Endothelial cell of umbilical vein (primary cell): Measurements from ENCODE around the gene UNC5A. TPM values are rescaled to one million over a fixed set of nuclear protein-coding genes. Genes with fewer than 3 reads are reported as not detected.

Source experiments
- BruUV-seq: library from RNA; stranded (reverse); fragments of 400-500 nt; replicated peaks from 2 replicates; lab custom pipeline; 2021; lab: Mats Ljungman, UMichigan
- CTCF ChIA-PET: fragments of 300-600, 350-600 bp; sonication (Branson Sonifier 250); formaldehyde crosslinking; loops from one replicate; lab custom pipeline; 2021; ENCODE audit warnings: antibody characterized with exemption, inconsistent platforms; lab: Charles Lee
- POLR2A ChIA-PET: fragments of 300-600, 350-600 bp; sonication (Branson Sonifier 250); formaldehyde crosslinking; loops from one replicate; lab custom pipeline; 2021; ENCODE audit warnings: antibody characterized with exemption, inconsistent platforms; lab: Charles Lee
- DNase-seq: peaks from one replicate; pipeline ENCODE4 v3.0.0-alpha.2; 2011; ENCODE audit warnings: low read depth, low spot score
- FAIRE-seq: peaks from 2 replicates; lab custom pipeline; 2011; peaks lifted over from hg19 to GRCh38; lab: Jason Lieb, UNC
- H2AFZ ChIP-seq: 2 replicates; pipeline ENCODE4 v1.6.0; 2012; ENCODE audit warnings: low read depth, low read length, control low read depth, inconsistent platforms
- H3K27ac ChIP-seq: 2 replicates; pipeline ENCODE4 v1.5.1; 2011; ENCODE audit warnings: low read depth, mild to moderate bottlenecking, control low read depth, low read length, moderate library complexity; ENCODE audit not compliant: insufficient read depth
- H3K27me3 ChIP-seq, 2 experiments: 2 replicates each; pipeline versions ENCODE4 v1.6.0 to v1.6.1; 2011; ENCODE audit warnings: low read length in 2 of 2, mixed read lengths in 1 of 2; ENCODE audit not compliant: control insufficient read depth in 2 of 2, insufficient read depth in 2 of 2
- H3K36me3 ChIP-seq, 2 experiments: 2 replicates in 1 of 2; 3 replicates in 1 of 2; pipeline ENCODE4 v1.5.1; 2011; ENCODE audit warnings: low read length in 2 of 2, mild to moderate bottlenecking in 1 of 2, moderate library complexity in 1 of 2; ENCODE audit not compliant: control insufficient read depth in 2 of 2, insufficient read depth in 2 of 2; ENCODE audit errors: extremely low read depth in 1 of 2
- H3K4me1 ChIP-seq: 3 replicates; pipeline ENCODE4 v1.5.1; 2011; ENCODE audit warnings: mild to moderate bottlenecking, low read length; ENCODE audit not compliant: control insufficient read depth, insufficient read depth; ENCODE audit errors: extremely low read depth
- H3K4me2 ChIP-seq: 2 replicates; pipeline ENCODE4 v1.6.1; 2011; ENCODE audit warnings: low read length, control low read depth, mixed read lengths; ENCODE audit not compliant: insufficient read depth
- H3K4me3 ChIP-seq, 3 experiments: fragments of 200-600 bp in 1 of 3; sonication (generic), shearing (Covaris generic) in 1 of 3; replicated peaks in 1 of 3; 2 replicates each; pipeline ENCODE4 v1.5.1; 2011 to 2016; ENCODE audit warnings: control low read depth in 3 of 3, low read length in 3 of 3, mild to moderate bottlenecking in 2 of 3, inconsistent platforms in 1 of 3, low read depth in 1 of 3, moderate library complexity in 1 of 3; ENCODE audit not compliant: insufficient read depth in 1 of 3
- H3K79me2 ChIP-seq: 2 replicates; pipeline ENCODE4 v1.6.0; 2012; ENCODE audit warnings: low read length, inconsistent platforms; ENCODE audit not compliant: control insufficient read depth, insufficient read depth
- H3K9ac ChIP-seq: replicated peaks from 2 replicates; pipeline ENCODE3; 2011; ENCODE audit warnings: low read length, control low read depth; ENCODE audit not compliant: insufficient read depth; ENCODE audit errors: extremely low read depth
- H3K9me1 ChIP-seq: replicated peaks from 3 replicates; pipeline ENCODE4 v1.6.0; 2011; ENCODE audit warnings: mild to moderate bottlenecking, low read length; ENCODE audit not compliant: control insufficient read depth, insufficient read depth; ENCODE audit errors: extremely low read depth
- H3K9me3 ChIP-seq: replicated peaks from 2 replicates; pipeline ENCODE4 v1.5.1; 2012; ENCODE audit warnings: low read length, inconsistent platforms; ENCODE audit not compliant: control insufficient read depth, insufficient read depth
- H4K20me1 ChIP-seq: replicated peaks from 2 replicates; pipeline ENCODE3; 2011; ENCODE audit warnings: mild to moderate bottlenecking, low read length; ENCODE audit not compliant: control insufficient read depth, insufficient read depth; ENCODE audit errors: extremely low read depth
- CTCF ChIP-seq, 2 donors: IDR thresholded peaks; 1 replicate in 1 of 2; 2 replicates in 1 of 2; pipeline ENCODE4 v1.5.1; 2011; ENCODE audit warnings: low read length in 2 of 2, mild to moderate bottlenecking in 2 of 2, moderate library complexity in 2 of 2, control low read depth in 1 of 2, inconsistent platforms in 1 of 2, low read depth in 1 of 2; ENCODE audit not compliant: insufficient read depth in 1 of 2; ENCODE audit errors: extremely low read depth in 1 of 2
- EZH2 ChIP-seq: IDR thresholded peaks from 2 replicates; pipeline ENCODE4 v1.6.1; 2012; ENCODE audit warnings: borderline replicate concordance, low read depth, mild to moderate bottlenecking, moderate library complexity, low read length, inconsistent platforms; ENCODE audit not compliant: severe bottlenecking
- FOS ChIP-seq: IDR thresholded peaks from 2 replicates; pipeline ENCODE4 v1.6.1; 2011; ENCODE audit warnings: mild to moderate bottlenecking, low read length, moderate library complexity, borderline replicate concordance; ENCODE audit not compliant: insufficient read depth
- GATA2 ChIP-seq: IDR thresholded peaks from 2 replicates; pipeline ENCODE4 v1.7.0; 2011; ENCODE audit warnings: low read depth, mild to moderate bottlenecking, moderate library complexity, mixed read lengths, low read length; ENCODE audit not compliant: insufficient read length, insufficient read depth
- JUN ChIP-seq: IDR thresholded peaks from 2 replicates; pipeline ENCODE4 v1.6.1; 2011; ENCODE audit warnings: borderline replicate concordance, low read depth; ENCODE audit not compliant: insufficient read length, insufficient read depth
- MAX ChIP-seq: IDR thresholded peaks from 2 replicates; pipeline ENCODE4 v1.6.1; 2011; ENCODE audit not compliant: insufficient read depth, insufficient read length
- MYC ChIP-seq: IDR thresholded peaks from one replicate; pipeline ENCODE4 v1.6.1; 2011; ENCODE audit warnings: mild to moderate bottlenecking, low read depth, low read length
- POLR2A ChIP-seq: IDR thresholded peaks from 2 replicates; pipeline ENCODE4 v1.6.1; 2012; ENCODE audit warnings: low read depth, mild to moderate bottlenecking, control low read depth, low read length
- POLR2AphosphoS5 ChIP-seq: IDR thresholded peaks from 2 replicates; pipeline ENCODE4 v1.6.1; 2012; ENCODE audit warnings: low read depth, mild to moderate bottlenecking, control low read depth, low read length, moderate library complexity; ENCODE audit not compliant: insufficient read depth
- dilution Hi-C: fragments of 300-500 bp; cut with MboI; formaldehyde crosslinking; loops from one replicate; pipeline ENCODE4 v1.15.0; 2019; ENCODE audit warnings: low sequenced_read_pairs; ENCODE audit not compliant: extremely low pct_ligation_motif_present
- intact Hi-C: fragments of 100-400 bp; cut with micrococcal nuclease; formaldehyde crosslinking; loops from one replicate; pipeline ENCODE4 v1.10.0; 2022
- polyA plus RNA-seq, 4 experiments: library from polyadenylated mRNA; depleted of rRNA in 3 of 4; stranded (reverse) in 3 of 4; unstranded in 1 of 4; fragments of >200 nt; gene quantifications; 2 replicates each; pipeline versions ENCODE4 v1.2.1 to v1.2.3, GENCODE V29; 2011 to 2012; ENCODE audit warnings: missing spikeins in 1 of 4
- total RNA-seq: library from RNA; stranded (reverse); gene quantifications from 2 replicates; pipeline ENCODE4 v1.2.3, GENCODE V29; 2021

UNC5A gene
- total and polyA plus RNA-seq, 2 donors (not counting 3 experiments of a cell fraction or from before 2014, with no cell fraction given), result 0.08 to 0.22 TPM

GRCh38 chr5:176922817-176923216 lies 112.5 kb downstream of the UNC5A start:
- Histone ChIP-seq H3K36me3 (no peaks in the 10 kb centered on the region), H3K9ac (no peak overlapping the region), H3K4me3 (no peak overlapping the region), H3K9me3 (no peaks in the 10 kb centered on the region), H2AFZ (no peak overlapping the region), H4K20me1 (no peaks in the 10 kb centered on the region), H3K9me1 (no peaks in the 10 kb centered on the region), H3K4me2 (no peak overlapping the region), H3K27me3 (no peaks in the 10 kb centered on the region), H3K79me2 (no peaks in the 10 kb centered on the region), H3K4me1 (no peaks in the 10 kb centered on the region), H3K27ac (no peak overlapping the region)
- dilution Hi-C loops (no loop called here), intact Hi-C loops (no loop called here)
- TF ChIP-seq MYC, result no peak
- no peak for TF ChIP-seq FOS
- TF ChIP-seq MAX, result no peak
- TF ChIP-seq EZH2, result no peak
- TF ChIP-seq POLR2AphosphoS5, result no peak
- no peak for TF ChIP-seq JUN
- TF ChIP-seq GATA2, result no peak
- BruUV-seq, result no TSS peak
- no peak for DNase-seq
- POLR2A ChIA-PET, result no interaction called here
- FAIRE-seq, result no peak
- CTCF ChIA-PET, result interaction anchor here (1.2 kb wide), 1 partner anchor 262 kb away, joined by 3 read pairs; no protein-coding TSS in a partner anchor

GRCh38 chr5:176927562-176927961 lies 117.2 kb downstream of the UNC5A start:
- Histone ChIP-seq H3K4me3 (no peak overlapping the region), H3K4me1 (no peaks in the 10 kb centered on the region), H3K9me1 (no peaks in the 10 kb centered on the region), H2AFZ (no peak overlapping the region), H3K27me3 (no peaks in the 10 kb centered on the region), H3K79me2 (no peaks in the 10 kb centered on the region), H4K20me1 (no peaks in the 10 kb centered on the region), H3K27ac (no peak overlapping the region), H3K36me3 (peaks cover 0 to 10% of the 10 kb centered on the region in 2 experiments), H3K9ac (no peak overlapping the region), H3K9me3 (no peaks in the 10 kb centered on the region), H3K4me2 (no peak overlapping the region)
- CTCF ChIA-PET, result interaction anchor here (1.2 to 1.3 kb wide), 2 partner anchors 11 to 144 kb away, joined by 3 to 5 read pairs; no protein-coding TSS in a partner anchor
- dilution Hi-C loops (no loop called here), intact Hi-C loops (no loop called here)
- POLR2A ChIA-PET, result no interaction called here
- no TSS peak for BruUV-seq
- FAIRE-seq, result no peak
- no peak for TF ChIP-seq POLR2A
- no peak for TF ChIP-seq CTCF (IDR thresholded peaks at IDR 0.05; ENCODE audit: extremely low read depth in 1 of 2, insufficient read depth in 1 of 2, low read depth in 1 of 2, low read length in 2 of 2)
- TF ChIP-seq GATA2, result no peak
- TF ChIP-seq JUN, result no peak
- TF ChIP-seq MYC, result no peak
- no peak for TF ChIP-seq POLR2AphosphoS5
- no peak for TF ChIP-seq MAX
- no peak for TF ChIP-seq FOS
- no peak for TF ChIP-seq EZH2
- no peak for DNase-seq
